ENCODE measurements around the gene CECR2.

The CECR2 gene

DNA sequence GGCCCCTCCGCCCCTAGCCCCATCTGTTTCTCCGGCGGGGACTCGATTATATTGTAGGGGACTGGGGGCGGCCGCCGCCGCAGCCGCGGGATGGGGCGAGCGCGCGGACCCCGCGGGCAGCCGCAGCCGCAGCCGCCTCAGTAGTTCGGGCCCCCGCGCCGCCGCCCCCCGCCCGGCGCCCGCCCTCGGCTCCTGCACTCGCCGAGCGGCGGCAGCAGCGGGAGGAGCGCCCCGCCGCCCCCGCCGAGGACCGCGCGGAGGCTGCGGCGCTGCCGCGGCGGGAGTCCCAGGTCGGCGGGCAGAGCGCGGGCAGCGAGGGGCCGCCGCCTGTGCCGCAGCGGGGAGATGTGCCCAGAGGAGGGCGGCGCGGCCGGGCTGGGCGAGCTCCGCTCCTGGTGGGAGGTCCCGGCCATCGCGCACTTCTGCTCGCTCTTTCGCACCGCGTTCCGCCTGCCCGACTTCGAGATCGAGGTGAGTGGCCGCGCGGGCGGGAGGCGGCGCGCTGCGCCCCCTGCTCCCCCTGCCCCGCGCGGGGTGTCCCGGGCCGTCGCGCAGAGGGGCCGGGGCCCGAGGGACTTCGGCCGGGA is at the start of gene CECR2:
CECR2 (plus strand) TSS at position 22 of the 587 bp plus-strand sequence; CDS start at position 346, 324 bp downstream.
- TF ChIP-seq JUND (IDR thresholded peaks at IDR 0.05; ENCODE audit: low read depth) = no peak
- DNase-seq (ENCODE audit: low read depth in 1 of 2, low spot score in 1 of 2) = peak in 1 of 2 experiments; percentile 38
- in situ Hi-C loops (cut with HindIII; ENCODE audit: low pct_unique_long_range_greater_than_20kb, low sequenced_read_pairs) = no loop called here

DNA sequence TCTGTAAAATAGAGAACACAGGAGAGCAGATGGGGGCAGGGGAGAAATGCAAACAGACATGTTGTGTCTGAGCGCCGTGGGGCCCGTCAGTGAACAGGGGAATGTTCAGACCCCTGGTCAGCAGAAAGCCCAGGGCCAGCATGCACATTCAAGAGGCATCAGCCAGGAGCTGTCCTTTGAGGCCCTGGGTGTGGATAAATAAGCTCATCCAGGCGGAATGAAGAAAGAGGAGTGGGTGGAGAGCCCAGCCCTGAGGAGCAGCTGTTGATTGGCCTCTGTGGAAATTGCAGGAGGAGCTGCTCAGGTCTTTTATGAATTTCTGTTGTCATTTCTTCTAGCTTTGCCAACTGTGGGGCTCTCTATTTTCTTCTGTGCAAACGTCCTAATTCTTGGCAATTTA is 49.7 kb upstream of the CECR2 start:
- no peak for TF ChIP-seq JUND (IDR thresholded peaks at IDR 0.05; ENCODE audit: low read depth)
- in situ Hi-C loops (cut with HindIII; ENCODE audit: low pct_unique_long_range_greater_than_20kb, low sequenced_read_pairs) = no loop called here
- no peak for DNase-seq (ENCODE audit: low read depth in 1 of 2, low spot score in 1 of 2)

DNA sequence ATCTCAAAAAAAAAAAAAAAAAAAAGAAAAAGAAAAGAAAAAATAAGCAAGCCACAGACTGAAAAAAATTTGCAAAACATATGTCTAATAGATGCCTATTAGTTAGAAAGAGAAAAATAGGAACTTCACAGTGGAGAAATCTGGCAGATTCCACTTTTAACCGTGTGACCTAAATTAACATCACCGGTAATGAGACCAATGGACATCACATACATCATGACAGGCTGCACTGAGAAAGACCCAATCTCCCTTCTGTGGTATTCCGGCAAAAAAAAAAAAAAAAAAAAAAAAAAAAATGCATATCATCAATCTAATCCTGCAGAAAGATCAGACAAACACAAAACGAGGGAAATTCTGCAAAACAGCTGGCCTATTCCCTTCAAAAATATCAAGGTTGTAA is 46.7 kb upstream of the CECR2 start:
- TF ChIP-seq JUND (IDR thresholded peaks at IDR 0.05; ENCODE audit: low read depth) = no peak
- no peak for DNase-seq (ENCODE audit: low read depth in 1 of 2, low spot score in 1 of 2)
- in situ Hi-C loops (cut with HindIII; ENCODE audit: low pct_unique_long_range_greater_than_20kb, low sequenced_read_pairs) = no loop called here

DNA sequence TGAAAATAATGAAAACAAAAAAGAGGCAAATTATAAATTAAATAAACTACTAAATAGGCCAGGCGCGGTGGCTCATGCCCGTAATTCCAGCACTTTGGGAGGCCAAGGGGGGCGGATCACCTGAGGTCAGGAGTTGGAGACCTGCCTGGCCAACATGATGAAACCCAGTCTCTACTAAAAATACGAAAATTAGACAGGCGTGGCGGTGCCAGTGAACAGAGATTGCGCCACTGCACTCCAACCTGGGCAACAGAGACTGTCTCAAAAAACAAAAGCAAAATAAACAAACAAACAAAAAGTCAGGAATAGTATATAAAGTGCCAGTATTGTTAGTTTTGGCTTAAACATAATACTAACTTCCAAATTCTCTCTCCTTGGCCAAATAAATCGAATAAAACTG is 37.6 kb upstream of the CECR2 start:
- in situ Hi-C loops (cut with HindIII; ENCODE audit: low pct_unique_long_range_greater_than_20kb, low sequenced_read_pairs) = no loop called here
- no peak for DNase-seq (ENCODE audit: low read depth in 1 of 2, low spot score in 1 of 2)
- no peak for TF ChIP-seq JUND (IDR thresholded peaks at IDR 0.05; ENCODE audit: low read depth)

DNA sequence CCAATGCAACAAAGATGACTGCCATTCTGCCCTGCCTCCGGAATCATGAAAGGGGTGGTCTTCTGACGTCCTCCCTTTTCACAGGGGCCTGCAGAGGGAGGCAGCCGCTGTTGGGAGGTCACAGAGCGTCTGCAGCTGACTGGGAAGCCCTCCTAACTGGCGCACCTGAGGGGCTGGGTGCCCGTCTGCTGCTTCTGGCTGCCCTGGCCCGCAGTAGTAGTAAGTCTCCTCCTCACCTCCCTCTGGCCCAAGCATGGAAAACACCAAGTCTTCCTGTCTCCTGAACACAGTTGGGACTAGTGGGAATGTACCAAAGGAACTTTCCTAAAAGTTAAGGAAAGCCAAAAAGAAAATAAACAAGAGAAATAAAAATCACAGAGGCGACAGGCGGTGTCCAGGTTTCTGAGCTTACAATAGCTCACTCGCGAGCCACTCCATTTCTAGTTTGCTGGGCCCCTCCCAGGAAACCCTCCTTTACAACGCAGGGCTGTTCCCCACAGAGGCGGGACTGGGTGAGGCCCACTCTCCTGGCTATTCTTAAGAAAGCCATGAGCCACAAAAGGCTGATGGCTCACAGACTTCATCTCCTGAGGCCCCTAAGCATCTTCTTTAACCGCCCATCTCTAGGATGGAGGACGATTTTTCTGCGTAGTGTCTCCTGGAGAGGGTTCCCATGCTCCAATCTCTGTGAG is 37.0 kb upstream of the CECR2 start:
- TF ChIP-seq JUND (IDR thresholded peaks at IDR 0.05; ENCODE audit: low read depth) = no peak
- DNase-seq (ENCODE audit: low read depth in 1 of 2, low spot score in 1 of 2) = no peak
- in situ Hi-C loops (cut with HindIII; ENCODE audit: low pct_unique_long_range_greater_than_20kb, low sequenced_read_pairs) = no loop called here

DNA sequence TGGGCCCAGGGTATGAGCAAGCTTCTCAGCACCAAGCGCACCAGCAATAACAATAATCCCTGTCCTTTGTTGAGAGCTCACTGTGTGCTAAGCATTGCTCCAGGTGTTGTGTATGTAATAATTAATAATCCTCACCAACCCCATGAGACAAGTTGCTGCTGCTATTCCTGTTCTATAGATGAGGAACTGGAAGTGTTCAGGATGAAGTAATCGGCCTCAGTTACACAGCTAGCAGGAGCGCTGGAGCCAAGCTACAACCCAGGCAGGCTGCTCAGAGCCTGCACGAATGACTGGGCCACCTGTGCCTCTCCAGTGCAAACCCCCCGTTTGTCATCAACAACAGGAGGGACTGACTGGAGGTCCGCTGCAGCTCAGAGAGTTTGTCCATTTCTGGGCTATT is 35.2 kb upstream of the CECR2 start:
- DNase-seq (ENCODE audit: low read depth in 1 of 2, low spot score in 1 of 2) = no peak
- in situ Hi-C loops (cut with HindIII; ENCODE audit: low pct_unique_long_range_greater_than_20kb, low sequenced_read_pairs) = no loop called here
- TF ChIP-seq JUND (IDR thresholded peaks at IDR 0.05; ENCODE audit: low read depth) = no peak

DNA sequence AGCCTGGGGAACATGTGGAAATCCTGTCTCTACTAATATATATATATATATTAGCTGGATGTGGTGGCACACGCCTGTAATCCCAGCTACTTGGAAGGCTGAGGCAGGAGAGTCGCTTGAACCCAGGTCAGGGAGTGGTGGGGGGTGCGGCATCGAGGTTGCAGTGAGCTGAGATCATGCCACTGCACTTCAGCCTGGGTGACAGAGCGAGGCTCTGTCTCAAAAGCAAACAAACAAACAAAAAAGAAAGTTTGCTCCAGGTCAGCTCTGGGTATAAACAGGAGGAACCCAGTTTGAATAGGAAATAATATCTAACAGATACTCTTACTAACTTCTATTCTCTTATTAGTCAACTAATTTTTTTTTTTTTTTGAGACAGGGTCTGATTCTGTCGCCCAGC is 34.3 kb upstream of the CECR2 start:
- no peak for TF ChIP-seq JUND (IDR thresholded peaks at IDR 0.05; ENCODE audit: low read depth)
- DNase-seq (ENCODE audit: low read depth in 1 of 2, low spot score in 1 of 2) = no peak
- in situ Hi-C loops (cut with HindIII; ENCODE audit: low pct_unique_long_range_greater_than_20kb, low sequenced_read_pairs) = no loop called here

DNA sequence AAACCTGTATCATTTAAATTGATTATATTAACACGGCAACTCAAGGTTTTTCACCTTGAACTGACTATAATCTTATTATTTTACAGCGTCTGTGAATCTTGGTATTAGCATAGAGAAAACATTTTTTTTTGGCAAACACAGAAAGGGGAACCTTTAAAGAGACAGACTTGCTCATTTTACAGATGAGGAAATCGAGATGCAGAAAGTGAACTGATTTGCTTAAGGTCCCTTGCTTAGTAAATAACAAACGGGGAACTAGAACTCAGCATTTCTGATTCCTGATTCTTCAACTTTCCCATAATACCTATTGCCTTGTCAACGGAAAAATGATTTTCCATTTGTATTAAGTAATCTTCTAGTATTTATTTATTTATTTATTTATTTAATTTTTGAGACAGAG is 33.2 kb upstream of the CECR2 start:
- TF ChIP-seq JUND (IDR thresholded peaks at IDR 0.05; ENCODE audit: low read depth) = no peak
- no peak for DNase-seq (ENCODE audit: low read depth in 1 of 2, low spot score in 1 of 2)
- in situ Hi-C loops (cut with HindIII; ENCODE audit: low pct_unique_long_range_greater_than_20kb, low sequenced_read_pairs) = no loop called here

DNA sequence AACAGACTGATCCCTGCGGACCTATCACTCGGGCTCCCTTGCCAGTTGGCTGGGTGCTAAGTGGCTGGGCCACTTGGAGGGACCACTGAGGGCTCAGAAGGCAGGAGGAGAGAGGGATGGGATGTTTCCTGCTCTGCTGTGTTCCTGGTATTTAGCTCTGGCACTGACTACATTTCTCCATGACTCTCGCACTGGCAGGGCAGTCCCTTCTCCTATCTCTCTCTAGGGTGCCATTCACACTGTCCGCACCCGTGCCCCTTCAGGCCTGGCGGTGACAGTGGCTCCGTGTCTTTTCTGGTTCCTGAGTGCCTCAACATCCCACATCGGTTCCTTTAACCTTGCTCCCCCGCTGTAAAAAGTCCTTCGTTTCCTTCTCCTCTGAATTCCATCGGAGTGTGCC is 31.6 kb upstream of the CECR2 start:
- DNase-seq (ENCODE audit: low read depth in 1 of 2, low spot score in 1 of 2) = no peak
- in situ Hi-C loops (cut with HindIII; ENCODE audit: low pct_unique_long_range_greater_than_20kb, low sequenced_read_pairs) = no loop called here
- no peak for TF ChIP-seq JUND (IDR thresholded peaks at IDR 0.05; ENCODE audit: low read depth)

DNA sequence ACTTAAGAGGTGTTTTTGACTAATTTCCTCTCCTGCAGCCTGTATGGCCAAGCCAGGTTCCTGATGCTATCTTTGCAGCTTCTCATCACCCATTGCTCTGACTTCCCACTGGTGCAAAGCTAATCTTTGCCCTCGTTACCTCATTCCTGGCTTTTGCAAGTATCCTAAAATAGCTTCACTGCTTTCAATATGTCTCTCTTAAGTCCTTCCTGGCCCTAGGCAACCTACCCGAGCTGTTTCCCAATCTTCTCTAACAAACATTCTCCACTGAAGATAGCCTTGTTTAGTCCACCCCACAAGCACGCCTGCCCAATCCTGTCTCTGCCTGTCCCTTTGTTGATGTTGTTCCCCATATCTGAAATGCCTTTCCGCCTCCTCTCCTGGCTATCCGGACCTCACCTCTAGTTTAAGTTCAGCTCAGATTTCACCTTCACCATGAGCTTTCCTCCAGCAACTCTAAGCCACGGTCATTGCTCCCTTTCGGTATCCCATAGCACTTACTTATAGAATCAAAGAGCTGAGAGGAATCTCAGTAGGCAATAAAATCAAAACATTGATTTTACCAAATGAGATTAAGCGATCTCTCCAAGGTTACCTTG is 30.1 kb upstream of the CECR2 start:
- in situ Hi-C loops (cut with HindIII; ENCODE audit: low pct_unique_long_range_greater_than_20kb, low sequenced_read_pairs) = no loop called here
- no peak for TF ChIP-seq JUND (IDR thresholded peaks at IDR 0.05; ENCODE audit: low read depth)
- DNase-seq (ENCODE audit: low read depth in 1 of 2, low spot score in 1 of 2) = no peak

DNA sequence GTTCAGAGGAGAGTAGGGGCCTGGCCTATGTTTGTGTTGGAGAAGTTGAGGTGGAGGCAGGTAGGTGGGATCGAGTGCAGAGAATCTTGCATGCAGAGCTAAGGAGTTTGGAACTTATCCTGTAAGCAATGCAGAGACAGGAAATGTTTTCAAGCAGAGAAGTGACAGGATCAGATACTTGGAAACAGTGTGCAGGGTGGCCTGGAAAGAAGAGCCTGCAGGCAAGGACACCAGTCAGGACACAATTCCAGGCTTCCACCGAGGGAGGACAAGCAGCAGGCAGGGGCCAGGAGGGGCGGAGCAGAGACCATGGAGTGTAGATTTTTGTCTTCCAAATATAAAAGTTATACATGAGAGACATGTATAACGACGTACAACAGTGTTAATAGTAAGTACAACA is 26.9 kb upstream of the CECR2 start:
- TF ChIP-seq JUND (IDR thresholded peaks at IDR 0.05; ENCODE audit: low read depth) = no peak
- DNase-seq (ENCODE audit: low read depth in 1 of 2, low spot score in 1 of 2) = no peak
- in situ Hi-C loops (cut with HindIII; ENCODE audit: low pct_unique_long_range_greater_than_20kb, low sequenced_read_pairs) = no loop called here

DNA sequence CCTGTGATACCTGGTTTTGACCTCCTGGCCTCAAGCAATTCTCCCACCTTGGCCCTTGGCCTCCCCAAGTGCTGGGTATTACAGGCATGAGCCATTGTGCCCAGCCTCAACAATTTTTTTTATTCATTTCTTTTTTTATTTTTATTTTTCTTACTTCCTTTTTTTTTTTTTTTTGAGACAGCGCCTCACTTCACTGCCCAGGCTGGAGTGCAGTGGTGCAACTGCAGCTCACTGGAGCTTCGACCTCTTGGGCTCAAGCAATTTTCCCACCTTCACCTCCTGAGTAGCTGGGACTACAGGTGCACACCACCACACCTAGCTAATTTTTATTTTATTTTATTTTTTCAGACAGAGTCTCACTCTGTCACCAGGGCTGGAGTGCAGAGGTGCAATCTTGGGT is 25.5 kb upstream of the CECR2 start:
- in situ Hi-C loops (cut with HindIII; ENCODE audit: low pct_unique_long_range_greater_than_20kb, low sequenced_read_pairs) = no loop called here
- no peak for TF ChIP-seq JUND (IDR thresholded peaks at IDR 0.05; ENCODE audit: low read depth)
- no peak for DNase-seq (ENCODE audit: low read depth in 1 of 2, low spot score in 1 of 2)

DNA sequence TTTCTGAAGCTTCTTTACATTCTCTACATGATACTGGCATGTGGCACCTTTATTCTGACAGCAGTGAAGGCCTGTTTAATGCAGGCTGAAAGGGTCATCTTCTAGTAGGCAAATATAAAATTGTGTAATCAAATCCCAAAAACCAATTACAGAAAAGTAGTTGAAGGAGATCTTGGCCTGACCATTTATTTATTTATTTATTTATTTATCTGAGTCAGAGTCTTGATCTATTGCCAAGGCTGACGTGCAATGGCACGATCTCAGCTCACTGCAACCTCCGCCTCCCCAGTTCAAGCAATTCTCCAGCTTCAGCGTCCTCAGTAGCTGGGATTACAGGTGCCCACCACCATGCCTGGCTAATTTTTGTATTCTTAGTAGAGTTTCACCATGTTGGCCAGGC is 22.7 kb upstream of the CECR2 start:
- DNase-seq (ENCODE audit: low read depth in 1 of 2, low spot score in 1 of 2) = no peak
- in situ Hi-C loops (cut with HindIII; ENCODE audit: low pct_unique_long_range_greater_than_20kb, low sequenced_read_pairs) = no loop called here
- no peak for TF ChIP-seq JUND (IDR thresholded peaks at IDR 0.05; ENCODE audit: low read depth)
